Measurements from ENCODE around the gene PCED1A. TPM values are rescaled to one million over a fixed set of nuclear protein-coding genes. Genes with fewer than 3 reads are reported as not detected.
"Not testable (repeated sequence)": the region's sequence is repeated elsewhere in the genome, so short reads cannot be mapped to it uniquely, and the experiment has no call there.

The PCED1A gene
- polyA plus RNA-seq, 3 donors: 74.9 to 85.7 (median 76.3) TPM

- no peak for DNase-seq
These were observed 5.9 kb downstream of the PCED1A start for GRCh38 chr20:2834401-2835110.

GRCh38 chr20:2833761-2834160 is 6.7 kb downstream of the PCED1A start:
- no peak for DNase-seq

GRCh38 chr20:2831206-2831605 is 9.2 kb downstream of the PCED1A start:
- DNase-seq: not testable (repeated sequence)

GRCh38 chr20:2829376-2829775 is 11.1 kb downstream of the PCED1A start:
- DNase-seq: no peak

- no peak for DNase-seq
These were observed 13.8 kb downstream of the PCED1A start for GRCh38 chr20:2826655-2827054.

GRCh38 chr20:2825761-2826160 is 14.7 kb downstream of the PCED1A start:
- DNase-seq: no peak

GRCh38 chr20:2822073-2822472 is 18.4 kb downstream of the PCED1A start:
- no peak for DNase-seq

- no peak for DNase-seq
These were observed 19.3 kb downstream of the PCED1A start for GRCh38 chr20:2820896-2821869.

GRCh38 chr20:2820084-2820895 is 20.2 kb downstream of the PCED1A start:
- DNase-seq: peak; percentile 83

- no peak for DNase-seq
These were observed 22.4 kb downstream of the PCED1A start for GRCh38 chr20:2817891-2818595.

- DNase-seq: no peak
These were observed 23.1 kb downstream of the PCED1A start for GRCh38 chr20:2817341-2817726.

GRCh38 chr20:2816583-2817340 is 23.7 kb downstream of the PCED1A start:
- no peak for DNase-seq

GRCh38 chr20:2816030-2816582 is 24.3 kb downstream of the PCED1A start, which contains the start of gene TMEM239:
TMEM239 (plus strand) TSS chr20:2816364; CDS start chr20:2816555, 191 bp downstream.
- no peak for DNase-seq

- no peak for DNase-seq
These were observed 25.1 kb downstream of the PCED1A start for GRCh38 chr20:2815242-2815900.

- no peak for DNase-seq
These were observed 25.8 kb downstream of the PCED1A start, which contains the start of gene C20orf141 for GRCh38 chr20:2814587-2815051. C20orf141 (plus strand) TSS chr20:2814987; CDS start chr20:2815185, 198 bp downstream.

- DNase-seq: no peak
These were observed 26.4 kb downstream of the PCED1A start for GRCh38 chr20:2814076-2814475.

- no peak for DNase-seq
These were observed 28.3 kb downstream of the PCED1A start for GRCh38 chr20:2812189-2812588.

GRCh38 chr20:2809690-2810089 is 30.8 kb downstream of the PCED1A start:
- DNase-seq: no peak

- DNase-seq: not testable (repeated sequence)
These were observed 32.5 kb downstream of the PCED1A start for GRCh38 chr20:2807929-2808328.

Measured in renal pelvis (tissue), 4 donors.